SKM-1 (cell line): ENCODE measurements around the gene CMPK2.

Experiments used
- DNase-seq: peaks from one replicate; lab custom pipeline; 2025; ENCODE audit not compliant: unreplicated experiment; lab: John Stamatoyannopoulos, UW

CMPK2 gene

GRCh38 chr2:6813573-6813972 is 52.1 kb downstream of the CMPK2 start:
- no peak for DNase-seq

GRCh38 chr2:6812857-6813530 is 52.7 kb downstream of the CMPK2 start:
- DNase-seq: no peak

GRCh38 chr2:6810961-6811360 is 54.7 kb downstream of the CMPK2 start:
- no peak for DNase-seq

- no peak for DNase-seq
These were observed 57.3 kb downstream of the CMPK2 start for GRCh38 chr2:6808426-6808825.

- DNase-seq: no peak
These were observed 59.1 kb downstream of the CMPK2 start for GRCh38 chr2:6806604-6807003.

- DNase-seq: no peak
These were observed 65.2 kb downstream of the CMPK2 start for GRCh38 chr2:6800553-6800952.
